HEK293T (cell line): ENCODE measurements around the gene CALCB.

ENCODE experiments used
- BHLHE40 ChIP-seq: fragments of 450-650 bp; IDR thresholded peaks from 2 replicates; pipeline ENCODE4 v1.6.1; 2016; ENCODE audit warnings: mild to moderate bottlenecking, moderate library complexity, borderline replicate concordance
- ELF4 ChIP-seq: fragments of 450-650 bp; IDR thresholded peaks from 2 replicates; pipeline ENCODE4 v1.6.1; 2017; ENCODE audit warnings: antibody characterized with exemption
- FOXA1 ChIP-seq: fragments of 450-650 bp; IDR thresholded peaks from 2 replicates; pipeline ENCODE4 v1.6.1; 2016; ENCODE audit warnings: mild to moderate bottlenecking
- FOXK2 ChIP-seq: fragments of 450-650 bp; IDR thresholded peaks from 2 replicates; pipeline ENCODE4 v1.6.1; 2016; ENCODE audit warnings: mild to moderate bottlenecking
- PKNOX1 ChIP-seq: fragments of 450-650 bp; IDR thresholded peaks from 2 replicates; pipeline ENCODE4 v1.6.1; 2016
- SUZ12 ChIP-seq: fragments of 450-650 bp; IDR thresholded peaks from 2 replicates; pipeline ENCODE4 v1.6.1; 2016; ENCODE audit warnings: mild to moderate bottlenecking
- ZNF384 ChIP-seq: fragments of 450-650 bp; IDR thresholded peaks from 2 replicates; pipeline ENCODE4 v1.6.1; 2016

GRCh38 chr11:15115686-15116085 is 42.3 kb downstream of the CALCB start:
- no peak for TF ChIP-seq SUZ12
- TF ChIP-seq ELF4: no peak
- TF ChIP-seq FOXK2: no peak
- no peak for TF ChIP-seq FOXA1
- TF ChIP-seq BHLHE40: no peak
- TF ChIP-seq ZNF384: no peak
- TF ChIP-seq PKNOX1: no peak
